Epithelial cell of proximal tubule (primary cell): Measurements from ENCODE around the gene DNMBP. TPM values are rescaled to one million over a fixed set of nuclear protein-coding genes. Genes with fewer than 3 reads are reported as not detected.
"Not testable (repeated sequence)": the region's sequence is repeated elsewhere in the genome, so short reads cannot be mapped to it uniquely, and the experiment has no call there.

ENCODE experiments used
- DNase-seq: peaks from one replicate; pipeline ENCODE4 v3.0.0-alpha.2; 2011; ENCODE audit warnings: low read depth
- H3K4me3 ChIP-seq: 2 replicates; pipeline ENCODE4 v1.5.1; 2011; ENCODE audit warnings: low read depth, mild to moderate bottlenecking, low read length
- CTCF ChIP-seq: conservative IDR thresholded peaks from 2 replicates; pipeline ENCODE4 v1.5.1; 2012; ENCODE audit warnings: low read depth, mild to moderate bottlenecking, low read length
- total RNA-seq: library from RNA; depleted of rRNA; stranded (reverse); fragments of >200 nt; gene quantifications from 2 replicates; pipeline ENCODE4 v1.2.3, GENCODE V29; 2015

The DNMBP gene
- total RNA-seq, 1 donor from 2014 or later = 20.5 TPM

- H3K4me3 ChIP-seq = no peak overlapping the region
- DNase-seq = no peak
- TF ChIP-seq CTCF = no peak
These were observed 10.9 kb downstream of the DNMBP start for GRCh38 chr10:99998889-99999288.

DNA sequence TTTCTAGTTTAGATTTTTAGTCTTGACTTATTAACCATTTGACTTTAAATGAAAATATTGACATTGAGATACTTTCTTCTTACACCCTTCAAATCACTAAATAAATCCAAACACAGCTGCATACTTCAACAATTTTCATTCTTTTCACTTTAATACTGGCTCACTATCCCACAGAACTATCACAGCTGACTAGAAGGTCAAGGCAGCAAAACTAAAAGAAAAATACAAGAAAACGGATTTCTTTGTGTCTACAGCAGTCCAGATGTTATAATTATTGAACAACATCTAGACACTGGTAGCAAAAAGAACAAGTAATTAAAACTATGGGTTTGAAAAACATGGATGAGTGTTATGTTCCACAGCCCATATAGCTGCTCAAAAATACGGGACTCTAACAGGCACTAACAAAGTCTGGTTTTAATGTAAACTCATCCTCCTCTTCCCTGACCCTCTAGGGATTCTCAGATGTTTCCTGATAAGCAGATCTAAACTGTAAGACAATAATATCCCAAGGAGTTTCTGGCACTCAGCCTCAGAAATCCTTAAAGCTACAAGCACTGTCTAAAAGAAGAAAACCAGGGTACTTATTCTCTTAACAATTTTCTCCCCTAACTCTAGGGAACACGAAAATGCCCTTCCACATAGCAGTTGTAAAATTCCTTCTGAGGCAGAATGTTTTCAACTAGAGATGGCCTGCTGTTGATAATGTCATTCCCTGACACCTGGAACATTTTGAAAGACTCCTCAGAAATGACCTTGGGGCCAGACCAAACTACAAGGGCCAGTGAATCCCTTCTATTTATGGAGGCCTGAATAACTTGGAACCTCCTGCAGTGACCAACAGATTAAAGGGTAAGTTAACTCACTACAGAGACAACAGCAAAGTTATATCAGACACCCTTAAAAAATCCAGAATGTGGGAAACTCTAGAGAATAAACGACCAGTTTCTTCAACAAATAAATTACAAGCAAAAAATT lies 12.8 kb downstream of the DNMBP start:
- H3K4me3 ChIP-seq = no peak overlapping the region
- TF ChIP-seq CTCF = no peak
- no peak for DNase-seq

- TF ChIP-seq CTCF = no peak
- no peak overlapping the region for H3K4me3 ChIP-seq
- no peak for DNase-seq
These were observed 14.0 kb downstream of the DNMBP start for GRCh38 chr10:99995713-99996112.

DNA sequence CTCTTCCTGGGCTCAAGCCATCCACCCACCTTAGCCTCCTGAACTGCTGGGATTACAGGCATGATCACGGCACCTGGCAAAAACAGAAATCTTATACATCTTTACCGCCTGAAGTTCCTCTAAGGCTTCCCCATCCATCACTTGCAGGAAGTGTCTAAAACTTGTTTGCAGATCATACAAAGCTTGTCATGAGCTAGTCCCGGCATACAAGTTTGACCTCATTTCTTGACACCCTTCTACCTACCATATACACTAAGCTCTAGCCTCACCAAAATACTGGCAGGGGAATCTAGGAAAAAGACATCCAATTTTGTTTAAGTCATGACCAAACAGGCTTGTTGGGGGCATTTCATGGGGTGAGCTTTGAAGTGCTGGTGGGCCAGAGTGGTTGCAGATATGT lies 14.5 kb downstream of the DNMBP start:
- no peak overlapping the region for H3K4me3 ChIP-seq
- no peak for DNase-seq
- TF ChIP-seq CTCF = no peak

GRCh38 chr10:99994801-99995200 lies 14.9 kb downstream of the DNMBP start:
- H3K4me3 ChIP-seq = no peak overlapping the region
- TF ChIP-seq CTCF = no peak

GRCh38 chr10:99993701-99994689 lies 15.8 kb downstream of the DNMBP start:
- no peak for TF ChIP-seq CTCF
- H3K4me3 ChIP-seq = no peak overlapping the region
- DNase-seq = no peak

More at GRCh38 chr10:99994801-99995200, 14.9 kb downstream of the DNMBP start:
- no peak for DNase-seq

DNA sequence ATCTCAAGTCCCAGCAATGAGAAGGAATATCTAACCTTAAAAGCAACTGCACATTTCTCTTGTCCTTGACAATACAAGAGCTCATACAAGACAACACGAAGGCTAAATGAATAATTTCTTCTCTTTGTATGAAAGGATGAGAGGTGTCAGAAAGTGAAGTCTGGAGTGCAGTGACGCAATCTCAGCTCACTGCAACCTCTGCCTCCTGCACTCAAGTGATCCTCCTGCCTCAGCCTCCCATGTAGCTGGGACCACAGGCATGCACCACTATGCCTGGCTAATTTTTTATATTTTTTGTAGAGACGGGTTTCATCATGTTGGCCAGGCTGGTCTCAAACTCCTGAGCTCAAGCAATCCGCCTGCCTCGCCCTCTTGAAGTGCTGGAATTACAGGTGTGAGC lies 24.1 kb downstream of the DNMBP start:
- DNase-seq, H3K4me3 ChIP-seq: not testable (repeated sequence)
